ENCODE measurements around the gene OBSCN.

The OBSCN gene

GRCh38 chr1:228313536-228314277 is 105.9 kb downstream of the OBSCN start:
- no peak for DNase-seq

GRCh38 chr1:228314315-228314657 is 106.4 kb downstream of the OBSCN start:
- no peak for DNase-seq

- DNase-seq, result no peak
Measured at GRCh38 chr1:228314658-228315483, 107.0 kb downstream of the OBSCN start.

GRCh38 chr1:228315484-228315944 is 107.7 kb downstream of the OBSCN start:
- DNase-seq, result no peak

GRCh38 chr1:228315945-228316588 is 108.2 kb downstream of the OBSCN start:
- DNase-seq, result no peak

- DNase-seq, result no peak
Measured at GRCh38 chr1:228316589-228317387, 108.9 kb downstream of the OBSCN start.

- DNase-seq, result no peak
Measured at GRCh38 chr1:228317411-228317828, 109.6 kb downstream of the OBSCN start.

GRCh38 chr1:228317891-228318810 is 110.3 kb downstream of the OBSCN start:
- DNase-seq, result no peak

- DNase-seq, result no peak
Measured at GRCh38 chr1:228318823-228319241, 111.0 kb downstream of the OBSCN start.

- no peak for DNase-seq
Measured at GRCh38 chr1:228319352-228320088, 111.7 kb downstream of the OBSCN start.

- DNase-seq, result no peak
Measured at GRCh38 chr1:228320394-228320793, 112.5 kb downstream of the OBSCN start.

GRCh38 chr1:228321435-228321834 is 113.6 kb downstream of the OBSCN start:
- no peak for DNase-seq

GRCh38 chr1:228321895-228322294 is 114.1 kb downstream of the OBSCN start:
- DNase-seq, result no peak

GRCh38 chr1:228323401-228323800 is 115.6 kb downstream of the OBSCN start:
- DNase-seq, result no peak

- DNase-seq, result no peak
Measured at GRCh38 chr1:228325267-228325666, 117.4 kb downstream of the OBSCN start.

- DNase-seq, result no peak
Measured at GRCh38 chr1:228329887-228330286, 122.0 kb downstream of the OBSCN start.

- DNase-seq, result no peak
Measured at GRCh38 chr1:228332797-228333738, 125.2 kb downstream of the OBSCN start.

- no peak for DNase-seq
Measured at GRCh38 chr1:228333739-228334115, 125.9 kb downstream of the OBSCN start.

GRCh38 chr1:228334226-228334935 is 126.5 kb downstream of the OBSCN start:
- no peak for DNase-seq

All from midbrain (tissue), 1 donor.